HG03575 (cell line): ENCODE results near the gene FOSL1.

Experiments
- ATAC-seq: cut with Tn5 transposase; IDR thresholded peaks from one replicate; pipeline ENCODE4 v1.9.1; 2021; ENCODE audit not compliant: unreplicated experiment, insufficient number of reproducible peaks, low FRiP score; ENCODE audit errors: extremely low read depth

The FOSL1 gene

DNA sequence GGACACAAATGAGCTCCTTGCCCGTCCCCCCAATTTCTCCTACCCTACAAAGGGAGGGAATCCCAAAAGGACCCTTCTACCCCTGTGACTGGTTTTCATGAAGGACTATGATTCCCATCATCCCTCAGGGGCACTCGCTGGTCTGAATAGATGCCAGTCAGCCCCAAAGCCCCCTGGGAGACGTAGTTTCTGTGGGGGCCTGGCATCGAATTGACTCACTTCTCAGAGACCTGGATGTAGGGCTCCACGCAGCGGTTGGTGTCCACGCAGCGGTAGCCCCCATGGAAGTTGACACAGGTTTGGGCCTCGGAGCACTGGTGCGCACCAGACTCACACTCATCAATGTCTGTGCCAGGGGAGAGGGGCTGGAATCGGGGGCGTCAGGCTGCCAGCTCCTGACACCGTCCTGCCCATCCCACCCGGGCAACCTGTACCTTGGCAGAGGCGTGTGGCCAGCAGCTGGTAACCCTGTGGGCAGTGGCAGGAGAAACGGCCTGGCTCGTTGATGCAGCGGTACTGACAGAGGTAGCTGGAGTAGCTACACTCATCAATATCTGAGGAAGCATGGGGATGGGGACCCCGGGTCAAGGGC, 32.0 kb downstream of the FOSL1 start:
- ATAC-seq = no peak

DNA sequence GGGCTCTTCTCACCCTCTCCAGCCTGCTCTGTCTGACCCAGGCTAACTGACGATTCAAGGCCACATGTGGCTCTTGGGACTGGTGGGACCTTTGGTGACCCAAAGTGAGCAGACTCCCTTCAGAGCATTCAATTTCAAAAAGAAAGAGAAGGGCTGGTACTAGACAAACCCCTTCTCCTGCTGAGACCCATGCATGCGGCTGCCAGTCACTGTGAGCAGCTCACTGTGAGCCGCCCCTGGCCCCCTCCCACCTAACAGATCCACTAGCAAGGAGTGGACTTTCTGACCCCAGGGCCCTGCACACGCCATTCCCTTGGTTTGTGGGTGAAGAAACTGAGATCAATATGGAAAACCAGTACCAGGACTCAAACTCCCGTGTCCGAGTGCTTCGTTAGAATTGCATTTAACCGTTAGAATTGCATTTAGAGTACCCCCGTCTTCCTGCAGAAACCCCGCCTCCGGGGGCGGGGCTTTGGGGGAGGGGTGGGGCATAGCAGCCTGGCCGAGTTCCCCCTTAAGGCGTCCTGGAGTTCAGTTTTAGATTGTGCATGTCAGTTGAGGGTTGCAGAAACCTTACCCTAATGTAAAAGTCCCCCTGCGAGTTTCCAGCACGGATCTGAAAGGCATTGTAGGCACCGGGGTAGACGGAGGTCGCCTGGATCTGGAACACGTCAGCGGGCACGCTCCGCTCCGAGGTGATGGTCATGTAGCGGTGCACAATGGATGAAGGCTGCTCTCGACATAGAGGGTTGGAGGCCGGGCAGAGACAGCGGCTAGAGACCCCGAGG, 32.7 kb downstream of the FOSL1 start:
- no peak for ATAC-seq

DNA sequence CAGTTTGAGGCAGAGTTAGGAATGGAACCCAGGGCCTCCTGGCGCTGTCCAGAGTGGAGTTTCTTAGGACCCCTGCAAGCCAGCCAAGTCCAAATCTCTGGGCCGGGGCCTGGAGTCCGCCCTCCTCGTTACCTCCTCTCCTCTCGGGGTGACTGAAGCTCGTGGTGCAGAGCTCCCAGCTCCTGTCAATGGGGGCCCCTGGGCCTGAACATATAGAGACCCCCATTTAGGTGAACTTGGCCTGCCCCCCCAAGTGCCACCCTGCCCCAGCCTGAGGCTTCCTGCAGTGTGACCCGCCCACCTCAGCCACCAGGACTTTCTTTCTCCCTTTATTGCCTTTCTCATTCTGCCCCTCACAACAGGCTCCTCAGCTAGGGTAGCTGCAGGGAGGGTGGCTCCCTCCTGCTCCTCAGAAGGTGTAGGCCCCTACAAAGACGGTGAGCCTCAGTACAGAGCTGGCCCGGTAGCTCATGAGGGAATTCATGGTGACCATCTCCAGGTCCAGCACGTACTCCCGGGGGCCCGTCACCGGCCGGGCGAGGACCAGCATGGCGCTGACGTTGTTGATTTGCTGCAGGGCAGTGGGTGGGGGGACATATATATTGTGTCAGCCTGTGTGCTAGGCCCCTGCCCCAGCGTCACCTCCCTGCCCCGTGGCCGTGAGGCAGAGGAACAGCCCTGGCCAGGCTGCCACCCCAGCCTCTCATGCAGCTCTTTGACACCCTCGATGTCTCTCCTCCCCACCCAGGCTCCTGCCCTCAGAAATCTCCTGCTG, 33.5 kb downstream of the FOSL1 start:
- no peak for ATAC-seq

DNA sequence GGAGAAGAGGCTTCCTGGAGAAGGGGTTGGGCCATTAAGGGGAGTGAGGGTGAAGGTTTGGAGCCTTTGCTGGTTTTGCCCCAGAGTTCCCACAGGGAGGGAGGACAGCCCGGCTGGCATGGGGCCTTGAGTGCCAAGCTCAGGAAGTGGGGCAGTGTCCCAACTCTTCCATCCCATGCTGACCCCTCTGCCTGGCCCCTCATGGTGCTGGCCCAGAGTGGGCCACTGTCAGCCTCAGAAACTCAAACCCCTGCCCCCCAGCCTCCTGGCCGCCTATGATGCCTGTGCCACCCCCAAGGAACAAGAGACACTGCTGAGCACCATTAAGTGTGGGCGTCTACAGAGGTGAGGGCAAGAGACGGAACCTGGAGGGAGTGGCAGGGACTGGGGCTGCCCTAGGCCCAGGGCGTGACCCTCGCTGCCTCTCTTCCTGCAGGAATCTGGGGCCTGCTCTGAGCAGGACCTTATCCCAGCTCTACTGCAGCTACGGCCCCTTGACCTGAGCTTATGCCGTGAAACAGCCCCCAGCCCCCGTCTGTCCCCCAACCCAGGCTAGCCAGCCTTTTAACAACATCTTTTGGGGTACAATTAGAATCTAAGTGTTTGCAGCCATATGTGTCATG, 34.5 kb downstream of the FOSL1 start:
- no peak for ATAC-seq

- no peak for ATAC-seq
Observed at GRCh38 chr11:65864706-65865471, 35.3 kb downstream of the FOSL1 start.

DNA sequence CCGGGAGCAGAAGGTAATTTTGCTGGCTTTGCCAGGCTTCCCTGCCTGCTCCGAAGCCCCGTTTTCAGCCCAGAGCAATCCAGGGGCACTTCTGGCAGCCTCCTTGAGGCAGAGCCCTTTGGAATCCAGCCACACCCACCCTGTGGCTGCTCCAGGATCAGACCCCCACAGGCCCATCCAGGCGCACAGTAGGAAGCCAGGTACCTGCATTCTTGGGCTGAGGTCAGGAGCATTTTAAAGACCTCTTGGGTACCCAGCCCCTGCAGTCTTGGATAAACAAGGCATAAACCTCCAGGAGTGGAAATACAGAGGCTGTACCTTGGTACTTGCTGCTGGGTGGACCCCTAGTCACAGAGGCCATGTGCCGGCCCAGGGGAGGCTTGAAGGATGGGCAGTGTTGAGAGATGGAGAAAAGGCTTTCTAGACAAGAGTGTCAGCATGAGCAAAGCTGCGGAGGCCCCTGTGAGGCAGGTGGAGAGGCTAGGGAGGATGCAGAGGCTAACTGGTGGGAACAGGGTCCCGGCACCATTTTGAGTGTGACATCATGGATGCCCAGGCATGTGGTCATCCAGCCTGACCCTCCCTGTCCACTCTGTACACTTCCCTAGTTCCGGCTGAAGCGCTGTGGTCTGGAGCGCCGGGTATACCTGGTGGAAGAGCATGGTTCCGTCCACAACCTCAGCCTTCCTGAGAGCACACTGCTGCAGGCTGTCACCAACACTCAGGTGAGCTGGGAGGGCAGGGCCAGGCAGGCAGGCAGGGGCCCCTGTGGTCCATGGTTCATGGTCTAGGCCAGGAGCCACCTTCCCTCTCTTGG, 36.1 kb downstream of the FOSL1 start:
- ATAC-seq = no peak

DNA sequence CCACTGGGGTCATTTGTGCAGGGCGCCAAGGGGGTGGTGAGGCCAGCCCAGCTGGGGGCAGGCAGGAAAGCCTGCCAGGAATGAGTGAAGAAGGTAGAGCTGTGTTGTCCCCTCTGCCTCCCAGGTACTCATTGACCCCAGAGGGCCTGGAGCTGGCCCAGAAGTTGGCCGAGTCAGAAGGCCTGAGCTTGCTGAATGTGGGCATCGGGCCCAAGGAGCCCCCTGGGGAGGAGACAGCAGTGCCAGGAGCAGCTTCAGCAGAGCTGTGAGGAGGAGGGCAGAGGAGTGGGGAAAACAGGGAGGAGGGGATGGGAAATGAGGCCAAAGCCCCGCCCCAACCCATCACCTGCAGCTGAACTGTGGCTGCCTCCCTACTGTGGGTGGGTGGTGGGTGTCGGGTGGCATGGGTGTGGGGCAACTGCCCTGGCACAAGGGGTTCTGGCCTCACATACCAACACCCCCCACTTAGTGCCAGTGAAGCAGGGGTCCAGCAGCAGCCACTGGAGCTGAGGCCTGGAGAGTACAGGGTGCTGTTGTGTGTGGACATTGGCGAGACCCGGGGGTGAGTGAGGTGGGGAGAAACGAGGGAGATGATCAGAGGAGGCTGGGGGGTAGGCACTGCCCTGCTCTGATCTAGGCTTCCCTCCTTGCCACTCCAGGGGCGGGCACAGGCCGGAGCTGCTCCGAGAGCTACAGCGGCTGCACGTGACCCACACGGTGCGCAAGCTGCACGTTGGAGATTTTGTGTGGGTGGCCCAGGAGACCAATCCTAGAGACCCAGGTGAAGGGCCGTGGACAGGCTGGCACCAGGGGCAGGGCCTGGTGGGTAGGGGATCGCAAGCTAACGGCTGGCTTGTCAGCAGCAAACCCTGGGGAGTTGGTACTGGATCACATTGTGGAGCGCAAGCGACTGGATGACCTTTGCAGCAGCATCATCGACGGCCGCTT, 37.0 kb downstream of the FOSL1 start:
- ATAC-seq = no peak

- ATAC-seq = no peak
Observed at GRCh38 chr11:65862191-65862735, 37.9 kb downstream of the FOSL1 start.

DNA sequence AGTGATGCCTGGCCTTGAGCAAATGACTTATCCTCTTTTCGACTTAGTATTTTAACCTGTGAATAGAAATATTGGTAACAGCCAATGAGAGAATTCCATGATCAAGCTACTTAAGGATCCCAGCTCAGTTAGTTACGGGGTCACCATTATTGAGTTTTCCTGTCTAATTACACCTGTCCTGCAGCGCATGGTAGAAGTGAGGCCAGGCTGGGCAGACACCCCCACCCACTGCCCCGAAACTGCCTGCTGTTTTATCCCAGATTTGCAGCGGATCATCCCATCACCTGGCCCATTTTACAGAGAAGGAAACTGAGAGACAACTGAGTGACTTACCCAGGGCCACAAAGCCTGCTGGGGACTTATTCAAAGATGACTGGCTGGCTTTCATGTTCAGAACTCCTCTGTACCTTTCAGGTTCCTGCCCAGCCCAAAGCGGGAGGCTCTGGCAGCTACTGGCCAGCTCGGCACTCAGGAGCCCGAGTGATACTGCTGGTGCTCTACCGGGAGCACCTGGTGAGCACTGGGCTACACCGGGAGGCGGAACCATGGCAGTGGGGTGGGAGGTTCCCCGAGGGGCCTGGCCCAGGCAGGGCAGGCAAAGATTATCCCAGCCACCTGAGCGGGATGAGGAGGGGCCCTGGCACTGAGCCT, 38.5 kb downstream of the FOSL1 start:
- ATAC-seq = no peak

DNA sequence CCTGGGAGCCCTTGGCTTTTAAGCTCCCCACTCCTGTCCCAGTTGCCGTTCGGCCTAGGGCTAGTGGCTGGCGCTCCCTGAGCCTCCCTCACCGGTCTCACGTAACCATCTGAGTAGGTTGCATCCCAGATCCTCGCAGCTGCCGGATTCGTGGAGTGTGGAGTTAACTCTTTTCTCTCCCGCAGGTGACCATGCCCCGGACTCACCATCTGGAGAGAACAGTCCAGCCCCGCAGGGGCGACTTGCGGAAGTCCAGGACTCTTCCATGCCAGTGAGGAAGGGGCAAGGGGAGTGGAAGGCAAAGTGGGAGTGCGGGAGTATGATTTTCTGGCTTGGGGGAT, 39.1 kb downstream of the FOSL1 start:
- no peak for ATAC-seq

DNA sequence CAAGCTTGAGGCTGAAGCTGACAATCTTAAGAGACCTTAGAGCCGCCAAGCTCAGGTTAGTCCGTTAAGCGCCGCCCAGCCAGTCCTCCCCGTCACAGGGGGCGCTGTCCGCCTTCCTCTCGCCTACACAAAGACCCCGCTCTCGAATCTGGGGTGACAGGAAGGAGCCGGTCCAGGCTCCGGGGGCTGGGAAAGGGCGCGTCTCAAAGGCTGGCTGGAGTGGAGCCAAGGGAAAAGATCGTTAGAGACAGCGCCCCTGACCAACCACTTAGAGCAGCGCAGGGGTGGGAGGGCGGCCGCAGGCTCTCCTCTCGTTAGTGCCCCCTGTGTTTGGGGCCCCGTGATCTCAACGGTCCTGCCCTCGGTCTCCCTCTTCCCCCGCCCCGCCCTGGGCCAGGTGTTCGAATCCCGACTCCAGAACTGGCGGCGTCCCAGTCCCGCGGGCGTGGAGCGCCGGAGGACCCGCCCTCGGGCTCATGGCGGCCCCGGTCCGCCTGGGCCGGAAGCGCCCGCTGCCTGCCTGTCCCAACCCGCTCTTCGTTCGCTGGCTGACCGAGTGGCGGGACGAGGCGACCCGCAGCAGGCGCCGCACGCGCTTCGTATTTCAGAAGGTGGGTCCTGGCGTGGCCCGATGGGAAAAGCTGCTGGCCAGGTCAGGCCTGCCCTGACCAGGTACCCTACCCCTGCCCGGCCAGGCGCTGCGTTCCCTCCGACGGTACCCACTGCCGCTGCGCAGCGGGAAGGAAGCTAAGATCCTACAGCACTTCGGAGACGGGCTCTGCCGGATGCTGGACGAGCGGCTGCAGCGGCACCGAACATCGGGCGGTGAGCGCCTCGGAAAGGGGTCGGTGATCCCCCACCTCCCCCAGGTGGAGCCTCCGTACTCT, 39.7 kb downstream of the FOSL1 start, which contains the start of gene MUS81:
Gene MUS81, plus strand, starts transcription at position 156 of the 887 bp plus-strand sequence. Its CDS starts 321 bp downstream, at position 477.
- ATAC-seq = no peak

GRCh38 chr11:65859812-65860277, 40.3 kb downstream of the FOSL1 start:
- ATAC-seq = no peak

DNA sequence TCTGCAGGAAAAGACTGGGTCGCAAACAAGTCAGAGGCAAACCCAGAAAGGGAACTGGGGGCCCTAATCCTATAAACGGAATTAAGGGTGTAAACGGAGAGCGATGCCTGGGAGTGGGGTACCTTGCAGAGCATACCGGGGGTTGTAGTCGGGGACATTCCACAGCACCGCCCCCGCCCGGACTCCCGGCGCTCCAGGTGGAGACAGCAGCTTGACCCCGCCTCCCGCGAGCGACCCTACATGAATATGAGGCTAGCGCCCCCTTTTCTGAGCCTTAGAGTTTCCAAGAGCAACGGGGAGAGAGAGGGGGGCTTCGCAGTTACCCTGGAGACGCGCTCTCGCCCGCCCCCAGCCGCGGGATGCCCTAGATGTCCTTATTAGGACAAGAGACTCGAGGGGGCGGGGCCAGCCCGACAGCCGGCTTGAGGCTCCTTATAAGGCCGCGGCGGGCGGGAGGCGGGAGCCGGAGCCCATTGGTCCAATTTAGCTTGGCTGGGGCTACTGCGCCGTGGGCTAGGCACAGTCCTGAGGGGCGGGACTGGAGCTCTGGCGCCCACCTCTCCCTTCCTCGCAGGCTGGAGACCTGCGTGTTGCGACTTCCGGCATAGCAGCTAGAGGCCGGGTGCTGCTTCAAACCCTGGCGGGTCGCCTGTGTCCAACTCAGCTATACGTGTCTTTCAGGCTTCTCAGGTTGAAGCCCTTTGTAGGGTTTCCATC, 40.9 kb downstream of the FOSL1 start:
- ATAC-seq = peak; percentile 35

DNA sequence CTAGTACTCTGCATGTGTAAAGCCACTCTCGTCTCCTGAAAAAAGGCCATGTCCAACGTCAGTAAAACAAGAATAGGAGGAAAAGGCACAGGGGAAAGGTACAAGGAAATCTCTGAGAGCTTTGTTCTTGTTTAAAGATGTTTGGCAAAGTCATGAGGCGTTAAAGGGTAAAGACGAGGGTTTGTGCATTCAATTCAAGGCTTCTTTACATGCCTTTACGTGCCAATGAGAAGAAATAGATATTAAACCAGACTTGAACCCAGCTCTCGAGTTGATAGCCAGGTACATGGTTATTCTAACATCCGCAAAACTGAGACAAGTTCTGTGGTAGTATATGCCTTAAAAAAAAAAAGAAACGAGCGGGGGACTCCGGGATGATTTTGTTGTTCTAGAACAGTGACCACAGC, 41.5 kb downstream of the FOSL1 start:
- ATAC-seq = no peak
